Muscle of back (tissue), 11 donors: ENCODE measurements around the gene SPACA7. TPM values are rescaled to one million over a fixed set of nuclear protein-coding genes. Genes with fewer than 3 reads are reported as not detected.

ENCODE experiments used
- DNase-seq, 3 donors: peaks; one replicate each; pipeline versions ENCODE4 v3.0.0 to v3.0.0-alpha.2; 2013
- polyA plus RNA-seq, 10 donors: library from polyadenylated mRNA; unstranded; fragments of 120-200 nt; gene quantifications; one replicate each; pipeline ENCODE4 v1.2.1, GENCODE V29; 2013; ENCODE audit not compliant: insufficient read length in 10 of 10

Gene SPACA7
- polyA plus RNA-seq, 10 donors: not detected

DNA sequence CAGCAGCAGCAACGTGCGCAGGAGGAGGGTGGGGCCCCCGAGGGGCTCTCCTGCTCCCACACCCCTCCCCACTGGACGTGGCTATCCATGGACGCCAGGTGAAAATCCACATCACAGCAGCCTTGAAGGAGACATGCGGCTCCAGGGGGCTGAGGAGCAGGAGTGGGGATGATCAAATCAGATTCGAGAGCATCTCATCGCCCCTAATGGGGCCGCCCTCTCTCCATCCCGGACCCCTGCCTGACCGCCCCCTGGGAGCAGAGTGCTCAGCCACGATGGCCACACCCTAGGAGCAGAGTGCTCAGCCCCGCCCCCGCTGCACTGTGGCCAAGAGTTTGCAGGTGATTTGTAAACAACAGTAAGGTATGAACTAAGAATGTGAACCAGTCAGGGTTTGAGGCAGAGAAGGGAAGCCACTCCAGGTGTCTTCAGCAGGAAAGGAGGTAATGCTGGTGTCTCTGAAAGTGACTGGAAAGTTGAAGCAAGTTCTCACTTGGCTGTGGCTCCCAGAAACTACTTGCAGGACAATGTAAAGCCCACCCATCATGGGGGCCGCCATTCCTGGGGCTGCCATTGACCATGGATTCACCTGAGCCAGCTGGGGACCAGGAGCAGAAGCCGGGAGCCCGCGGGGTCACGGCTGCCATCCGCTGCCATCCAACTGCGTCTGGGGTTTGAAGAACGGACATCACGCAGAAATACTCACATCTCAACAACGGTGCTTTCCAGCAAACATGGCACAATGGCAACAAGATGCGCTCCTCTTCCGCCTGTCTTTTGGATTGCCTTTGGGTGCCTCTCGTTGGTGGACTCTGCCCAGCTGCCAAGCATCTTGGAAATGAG is 71.8 kb downstream of the SPACA7 start:
- DNase-seq: no peak

GRCh38 chr13:112448621-112449544 is 72.7 kb downstream of the SPACA7 start:
- no peak for DNase-seq

GRCh38 chr13:112449545-112449930 is 73.4 kb downstream of the SPACA7 start:
- DNase-seq: no peak

GRCh38 chr13:112450118-112450903 is 74.2 kb downstream of the SPACA7 start:
- DNase-seq: no peak

- peak in 1 of 3 donors; percentile 40 for DNase-seq
These were observed 74.7 kb downstream of the SPACA7 start for GRCh38 chr13:112450904-112451240.

- DNase-seq: no peak
These were observed 75.6 kb downstream of the SPACA7 start for GRCh38 chr13:112451512-112452379.

- no peak for DNase-seq
These were observed 76.4 kb downstream of the SPACA7 start for GRCh38 chr13:112452380-112453206.

DNA sequence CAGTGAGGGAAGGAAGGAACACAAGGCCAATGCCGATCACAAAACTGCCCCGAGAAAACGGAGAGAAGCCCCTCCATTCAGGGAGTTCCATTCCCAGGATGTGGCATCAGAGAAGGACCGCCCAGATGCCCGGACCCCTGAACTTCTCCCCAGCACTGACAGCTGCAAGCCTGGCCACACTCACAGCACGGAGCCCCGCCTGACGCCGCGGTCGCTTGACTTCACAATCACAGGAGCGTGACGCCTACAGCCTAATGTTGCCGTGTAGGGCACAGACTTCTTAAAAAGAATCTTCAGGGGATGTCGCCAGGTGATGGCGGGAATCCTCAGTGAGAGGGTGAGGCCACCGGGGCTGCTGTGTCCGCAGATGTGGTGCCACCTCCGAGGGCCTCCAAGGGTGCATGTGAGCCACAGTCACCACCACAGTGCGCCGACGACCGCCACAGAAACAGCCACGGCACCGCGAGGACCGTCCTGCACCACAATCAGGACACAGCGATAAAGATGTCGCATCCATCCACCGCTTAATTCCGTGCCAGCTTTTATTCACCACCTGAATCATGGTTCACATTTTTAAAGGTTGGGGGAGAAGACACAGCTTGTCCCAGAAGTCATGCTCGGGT is 77.2 kb downstream of the SPACA7 start:
- DNase-seq: no peak

DNA sequence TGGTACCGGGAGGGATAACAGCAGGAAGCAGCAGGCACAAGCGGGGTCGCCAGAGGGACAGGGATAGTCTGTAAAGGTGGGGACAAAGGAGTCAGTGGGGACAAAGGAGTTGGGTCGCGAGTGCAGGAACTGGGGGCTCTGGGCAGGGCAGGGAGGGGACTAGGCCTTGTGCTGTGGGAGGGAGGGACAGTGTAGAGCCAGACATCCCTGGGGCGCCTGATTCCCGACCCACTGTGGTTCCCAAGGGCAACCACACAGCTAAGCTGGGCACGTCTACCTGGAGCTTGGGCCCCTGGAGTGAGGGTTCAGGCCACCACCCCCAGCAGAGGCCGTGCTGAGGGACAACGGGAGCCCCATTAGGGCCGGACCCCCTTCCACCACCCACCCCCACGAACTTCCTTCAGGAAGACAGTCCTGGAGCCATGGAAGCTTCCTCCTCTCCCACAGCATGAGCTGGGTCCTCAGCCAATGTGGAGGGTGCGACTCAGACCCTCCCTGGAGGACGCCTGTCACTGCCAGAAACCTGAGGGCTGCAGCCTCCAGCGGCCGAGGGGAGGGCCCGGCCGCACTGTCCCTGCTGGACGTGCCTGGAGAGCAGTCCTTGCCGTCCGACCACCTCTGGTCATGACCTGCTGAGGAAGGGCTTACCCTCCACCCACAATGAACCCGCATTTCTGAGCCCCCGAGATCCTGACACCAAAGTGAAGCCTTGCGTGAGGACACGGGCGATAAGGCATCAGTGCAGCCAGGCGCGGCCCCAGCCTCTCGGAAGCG is 77.9 kb downstream of the SPACA7 start:
- DNase-seq: no peak

DNA sequence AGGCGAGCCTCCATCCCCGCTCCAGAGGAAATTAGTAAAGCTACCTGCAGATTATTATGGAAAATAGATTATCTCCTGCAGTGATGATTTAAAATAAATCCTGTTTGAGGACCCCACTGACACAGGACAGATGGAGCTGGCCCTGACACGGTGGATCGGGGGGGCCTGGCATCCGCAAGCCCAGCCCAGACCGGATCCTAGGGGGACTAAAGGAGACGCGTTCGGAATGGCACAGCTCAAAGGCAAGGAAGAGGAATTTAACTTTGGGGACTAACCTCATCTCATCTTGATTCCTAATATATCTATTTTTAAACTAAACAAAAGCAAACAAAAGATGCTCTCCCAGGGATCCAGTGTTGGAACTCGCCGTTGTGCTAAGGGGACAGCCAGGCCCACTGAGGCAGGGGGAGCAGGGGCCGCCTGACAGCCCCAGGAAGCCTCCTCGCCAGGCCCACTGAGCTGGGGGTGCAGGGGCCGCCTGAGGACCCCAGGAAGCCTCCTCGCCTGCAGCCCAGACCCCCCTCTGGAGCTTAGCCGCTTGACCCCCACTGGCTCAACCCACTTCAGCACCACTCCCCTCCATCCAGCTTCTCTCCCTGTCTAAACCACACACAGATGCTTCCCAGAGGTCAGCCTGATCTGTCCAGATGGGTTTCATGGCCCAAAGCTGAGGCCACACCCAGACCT is 78.6 kb downstream of the SPACA7 start:
- DNase-seq: no peak

GRCh38 chr13:112455476-112456059 is 79.4 kb downstream of the SPACA7 start:
- DNase-seq: no peak

DNA sequence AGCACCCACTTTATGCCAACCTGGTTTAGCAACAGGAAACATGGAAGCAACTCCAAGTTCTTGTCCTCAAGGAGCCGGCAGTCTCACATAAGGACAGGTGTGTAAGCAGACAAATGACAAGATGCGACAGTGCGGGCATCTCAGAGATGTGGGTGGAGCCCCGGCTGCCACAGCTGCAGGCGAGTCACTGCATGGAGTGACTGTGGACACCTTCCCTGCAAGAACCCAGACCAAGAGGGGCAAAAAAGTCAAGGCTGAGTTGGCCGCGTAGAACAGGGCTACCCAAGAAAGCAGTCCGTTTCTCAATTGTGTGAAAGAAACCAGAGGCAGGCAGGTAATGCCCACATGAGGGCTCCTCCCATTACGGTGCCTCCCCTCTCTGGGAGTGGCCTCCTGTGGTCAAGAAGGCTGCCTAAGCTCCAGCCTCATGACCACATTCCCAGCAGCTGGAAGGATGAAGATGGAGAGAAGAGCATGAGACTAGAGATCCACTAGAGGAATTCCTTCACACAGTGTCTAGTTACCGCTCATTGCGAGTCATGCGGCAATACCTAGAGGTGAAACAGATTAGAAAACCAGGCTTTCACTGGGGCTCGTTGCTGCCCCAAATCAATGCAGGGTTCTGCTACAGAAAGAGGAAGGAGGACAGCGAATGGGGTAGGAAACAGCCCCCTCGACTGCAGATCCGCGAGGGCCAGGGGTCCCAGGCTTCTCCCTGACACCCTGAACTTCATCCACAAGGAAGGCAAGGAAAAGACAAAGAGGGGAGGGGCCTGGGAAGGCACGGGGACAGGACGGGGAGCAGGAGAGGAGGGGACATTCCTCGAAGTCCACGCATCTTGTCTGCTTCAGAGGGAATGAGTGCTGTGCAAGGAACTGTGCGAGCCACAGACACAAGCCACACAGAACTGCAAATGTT is 80.2 kb downstream of the SPACA7 start:
- DNase-seq: no peak

GRCh38 chr13:112457081-112457480 is 80.9 kb downstream of the SPACA7 start:
- DNase-seq: no peak

GRCh38 chr13:112457485-112457884 is 81.3 kb downstream of the SPACA7 start:
- no peak for DNase-seq

- DNase-seq: no peak
These were observed 86.3 kb downstream of the SPACA7 start for GRCh38 chr13:112462408-112462807.

GRCh38 chr13:112464720-112465119 is 88.6 kb downstream of the SPACA7 start:
- DNase-seq: no peak
